Tibial nerve (tissue), 4 donors: ENCODE measurements around the gene SDK2.

Experiments
- EP300 ChIP-seq, 2 donors: sonication (generic); formaldehyde crosslinking; IDR thresholded peaks; one replicate each; pipeline ENCODE4 v1.6.1; 2017; ENCODE audit warnings: antibody characterized with exemption in 2 of 2, mild to moderate bottlenecking in 1 of 2
- POLR2A ChIP-seq, 2 donors: fragments of 450-650 bp; IDR thresholded peaks; one replicate each; pipeline ENCODE4 v1.6.1; 2017; ENCODE audit warnings: antibody characterized with exemption in 2 of 2, mild to moderate bottlenecking in 2 of 2, moderate library complexity in 2 of 2
- TF ChIP-seq, protein P1 (sequence below), 5 experiments: fragments of 200-600 bp in 3 of 5; fragments of 450-650 bp in 2 of 5; sonication (generic) in 3 of 5; IDR thresholded peaks; one replicate each; pipeline ENCODE4 v1.5.1; 2016 to 2019; ENCODE audit warnings: antibody characterized with exemption in 5 of 5, mild to moderate bottlenecking in 3 of 5, moderate library complexity in 2 of 5

GRCh38 chr17:73293031-73293430 is 351.2 kb downstream of the SDK2 start:
- TF ChIP-seq POLR2A (IDR thresholded peaks at IDR 0.05) = no peak
- TF ChIP-seq, protein P1, sequence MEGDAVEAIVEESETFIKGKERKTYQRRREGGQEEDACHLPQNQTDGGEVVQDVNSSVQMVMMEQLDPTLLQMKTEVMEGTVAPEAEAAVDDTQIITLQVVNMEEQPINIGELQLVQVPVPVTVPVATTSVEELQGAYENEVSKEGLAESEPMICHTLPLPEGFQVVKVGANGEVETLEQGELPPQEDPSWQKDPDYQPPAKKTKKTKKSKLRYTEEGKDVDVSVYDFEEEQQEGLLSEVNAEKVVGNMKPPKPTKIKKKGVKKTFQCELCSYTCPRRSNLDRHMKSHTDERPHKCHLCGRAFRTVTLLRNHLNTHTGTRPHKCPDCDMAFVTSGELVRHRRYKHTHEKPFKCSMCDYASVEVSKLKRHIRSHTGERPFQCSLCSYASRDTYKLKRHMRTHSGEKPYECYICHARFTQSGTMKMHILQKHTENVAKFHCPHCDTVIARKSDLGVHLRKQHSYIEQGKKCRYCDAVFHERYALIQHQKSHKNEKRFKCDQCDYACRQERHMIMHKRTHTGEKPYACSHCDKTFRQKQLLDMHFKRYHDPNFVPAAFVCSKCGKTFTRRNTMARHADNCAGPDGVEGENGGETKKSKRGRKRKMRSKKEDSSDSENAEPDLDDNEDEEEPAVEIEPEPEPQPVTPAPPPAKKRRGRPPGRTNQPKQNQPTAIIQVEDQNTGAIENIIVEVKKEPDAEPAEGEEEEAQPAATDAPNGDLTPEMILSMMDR (IDR thresholded peaks at IDR 0.05) = no peak
- no peak for TF ChIP-seq EP300 (IDR thresholded peaks at IDR 0.05)
